Renal cortical epithelial cell (primary cell): ENCODE data around the gene KIF13A. TPM values are rescaled to one million over a fixed set of nuclear protein-coding genes. Genes with fewer than 3 reads are reported as not detected.
A peak's percentile ranks its signal among the peaks of the same experiment; 100 is the strongest.
"Not testable (repeated sequence)": the region's sequence is repeated elsewhere in the genome, so short reads cannot be mapped to it uniquely, and the experiment has no call there.

ENCODE experiments used
- DNase-seq: peaks from one replicate; pipeline ENCODE4 v3.0.0-alpha.2; 2011; ENCODE audit warnings: low read depth
- total RNA-seq: library from RNA; depleted of rRNA; stranded (reverse); fragments of >200 nt; gene quantifications from 2 replicates; pipeline ENCODE4 v1.2.3, GENCODE V29; 2014

KIF13A gene
- total RNA-seq, 1 donor from 2014 or later: 64.6 TPM

DNA sequence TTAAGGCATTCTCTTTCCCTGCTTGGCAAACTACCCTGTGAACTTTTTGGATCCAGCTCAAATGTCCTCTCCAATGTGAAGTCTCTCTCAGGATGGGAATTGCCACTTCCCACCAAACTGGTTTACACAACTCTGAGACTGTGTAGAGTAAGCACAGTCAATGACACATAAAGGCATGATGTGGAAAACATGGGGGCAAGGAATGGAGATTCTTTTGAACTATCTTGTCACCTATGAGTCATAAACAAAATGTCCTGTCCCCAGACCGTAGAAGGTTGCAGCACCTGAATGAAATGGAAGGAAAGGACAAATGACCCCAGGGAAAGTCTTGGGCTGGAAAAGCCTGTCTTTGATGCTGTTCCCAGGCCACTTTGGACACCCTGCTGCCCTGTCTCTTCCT lies 11.0 kb upstream of the KIF13A start:
- DNase-seq: no peak

- no peak for DNase-seq
Measured at GRCh38 chr6:17998003-17998402, 10.6 kb upstream of the KIF13A start.

GRCh38 chr6:17995414-17995813 lies 8.0 kb upstream of the KIF13A start:
- no peak for DNase-seq

GRCh38 chr6:17994019-17994418 lies 6.6 kb upstream of the KIF13A start:
- no peak for DNase-seq

DNA sequence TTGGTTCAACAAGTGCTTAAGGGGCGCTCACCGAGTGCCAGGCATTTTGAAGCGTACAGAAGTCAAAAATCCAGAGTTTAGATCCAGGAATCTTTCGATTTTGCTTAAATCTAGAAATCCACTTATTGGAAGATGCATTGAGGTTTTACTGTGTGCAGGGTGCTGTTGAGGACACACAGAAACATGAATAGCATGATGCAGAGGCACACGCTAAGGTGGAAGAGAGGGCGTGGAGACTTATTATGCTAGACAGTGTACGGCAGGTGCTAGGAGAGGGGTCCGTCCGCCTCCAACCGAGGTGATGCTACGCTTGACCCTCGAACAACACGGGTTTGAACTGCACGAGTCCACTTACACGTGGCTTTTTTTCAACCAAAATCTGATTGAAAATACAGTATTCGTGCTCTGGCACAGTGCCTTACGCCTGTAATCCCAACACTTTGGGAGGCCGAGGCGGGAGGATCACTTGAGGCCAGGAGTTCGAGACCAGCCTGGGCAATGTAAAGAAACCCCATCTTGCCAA lies 1.0 kb upstream of the KIF13A start:
- no peak for DNase-seq

DNA sequence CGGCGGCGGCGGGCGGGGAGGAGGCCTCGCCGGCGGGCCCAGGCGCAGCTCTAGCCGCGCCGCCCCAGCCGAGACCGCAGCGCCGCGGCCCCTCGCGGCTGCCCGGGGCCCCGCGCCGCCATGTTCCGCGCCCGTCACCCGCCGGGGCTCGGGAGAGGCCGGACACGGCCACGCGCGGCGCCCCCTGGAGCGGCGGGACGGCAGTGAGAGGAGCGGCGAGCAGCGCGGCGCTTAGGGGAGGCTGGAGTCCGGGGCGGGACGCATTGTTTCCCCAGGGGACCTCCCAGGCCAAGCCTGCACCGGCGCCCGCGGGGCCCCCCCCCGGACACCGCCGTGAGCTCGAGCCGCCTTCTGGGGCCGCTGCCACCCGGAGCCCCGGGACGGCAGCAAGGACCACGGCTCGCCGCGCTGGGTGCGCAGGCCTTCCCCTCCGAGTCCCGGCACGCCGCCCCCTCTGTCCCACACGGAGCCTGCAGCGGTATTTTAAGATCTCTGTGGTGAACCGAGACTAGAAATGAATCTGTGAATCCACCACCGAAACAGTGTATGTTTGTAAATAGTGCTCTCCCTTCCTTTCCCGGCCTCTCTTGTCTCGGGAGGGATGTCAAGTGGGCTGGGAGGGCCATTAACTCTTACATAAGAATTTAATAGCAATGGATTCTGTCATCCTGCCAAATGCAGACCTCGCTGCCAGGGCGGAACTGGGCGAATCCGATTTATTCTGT lies 424 bp upstream of the KIF13A start:
- DNase-seq: peak; percentile 60

- DNase-seq: peak; percentile 32
Measured at GRCh38 chr6:17986656-17987446, 584 bp downstream of the KIF13A start.

DNA sequence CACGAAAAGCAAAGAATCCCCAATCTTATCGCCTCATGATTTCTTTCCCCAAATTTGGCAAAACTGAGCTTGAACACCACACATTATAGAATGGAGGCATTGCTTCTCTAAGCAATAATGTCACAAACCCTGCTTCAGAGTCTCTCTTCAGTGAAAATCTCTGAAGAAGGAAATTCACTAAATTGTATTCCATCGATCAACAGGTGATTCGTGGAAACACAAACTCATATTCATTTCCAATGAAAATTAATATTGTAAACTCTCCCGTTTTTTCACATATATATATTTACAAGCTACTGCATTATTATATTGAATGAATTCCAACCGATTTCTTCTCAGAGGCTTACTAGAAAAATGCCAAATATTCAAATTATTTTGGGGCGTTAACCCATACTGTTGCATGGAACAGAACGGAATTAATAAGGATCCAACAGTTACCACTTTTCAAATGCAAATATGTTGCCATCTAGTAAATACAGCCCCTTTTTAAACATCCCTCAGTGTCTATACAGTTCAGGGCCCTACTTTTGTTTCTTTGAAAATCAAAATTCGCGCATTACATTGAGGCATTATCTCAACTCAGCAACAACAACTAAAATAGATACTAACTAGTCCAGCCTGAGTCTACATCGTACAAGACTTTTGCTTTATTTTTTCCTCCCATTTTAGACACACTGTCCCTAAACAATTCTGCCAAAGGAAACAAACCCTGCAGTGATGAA lies 1.3 kb downstream of the KIF13A start:
- DNase-seq: no peak

DNA sequence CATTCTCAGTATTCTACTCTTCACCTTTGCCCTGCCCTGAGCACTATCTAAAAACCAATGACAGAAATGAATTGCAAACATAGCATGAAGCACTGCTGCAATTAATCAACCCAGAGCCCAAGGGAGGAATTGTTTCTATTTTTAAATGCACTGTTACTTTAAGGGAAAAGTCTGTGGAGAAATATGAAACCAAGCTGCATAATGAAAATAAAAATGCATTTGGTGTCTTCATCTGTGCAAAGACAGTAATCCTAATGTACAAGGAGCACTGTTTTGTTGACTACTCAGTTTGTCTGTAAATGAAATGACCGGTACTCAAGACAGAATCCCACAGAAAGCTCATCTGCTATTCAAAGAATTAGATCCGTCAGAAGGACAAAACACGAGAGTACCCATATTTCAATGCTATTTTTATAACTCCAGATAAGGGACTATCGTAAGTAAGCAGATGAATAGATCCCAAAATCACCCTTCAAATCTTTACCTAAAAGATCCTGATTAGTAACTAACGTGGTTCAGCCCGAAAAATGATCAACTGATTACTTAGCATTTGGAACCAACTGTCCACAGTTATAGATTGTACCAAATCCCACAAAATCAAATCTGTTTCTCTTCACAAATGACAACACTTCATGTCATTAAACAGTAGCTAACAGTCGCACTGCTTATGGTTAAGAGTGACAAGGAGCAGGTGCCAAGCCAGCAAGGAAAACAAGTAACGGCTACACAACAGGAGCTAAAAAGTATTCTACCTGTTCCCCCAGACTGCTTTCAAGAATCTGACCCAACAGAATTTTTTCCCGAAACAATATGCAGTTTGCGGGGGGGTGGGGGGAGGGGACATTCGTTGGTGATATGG lies 2.4 kb downstream of the KIF13A start:
- no peak for DNase-seq

DNA sequence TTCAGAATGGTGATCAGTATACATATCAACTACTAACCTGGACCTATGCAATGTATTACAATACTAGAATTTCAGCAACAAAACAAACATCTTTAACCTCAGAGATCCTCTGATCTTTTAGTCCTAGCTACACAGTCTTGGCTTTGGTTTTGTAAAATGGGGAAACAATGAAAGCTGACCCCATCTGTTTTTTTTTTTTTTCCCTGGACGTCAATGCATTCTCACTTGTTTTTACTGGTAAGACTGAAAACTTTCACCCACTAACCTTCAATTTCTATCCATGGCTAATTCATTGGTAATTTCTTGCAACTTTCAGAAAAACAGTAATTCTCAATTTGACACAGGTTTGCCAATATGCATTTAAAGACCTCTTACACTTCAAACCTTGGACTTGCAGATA lies 3.0 kb downstream of the KIF13A start:
- no peak for DNase-seq

DNA sequence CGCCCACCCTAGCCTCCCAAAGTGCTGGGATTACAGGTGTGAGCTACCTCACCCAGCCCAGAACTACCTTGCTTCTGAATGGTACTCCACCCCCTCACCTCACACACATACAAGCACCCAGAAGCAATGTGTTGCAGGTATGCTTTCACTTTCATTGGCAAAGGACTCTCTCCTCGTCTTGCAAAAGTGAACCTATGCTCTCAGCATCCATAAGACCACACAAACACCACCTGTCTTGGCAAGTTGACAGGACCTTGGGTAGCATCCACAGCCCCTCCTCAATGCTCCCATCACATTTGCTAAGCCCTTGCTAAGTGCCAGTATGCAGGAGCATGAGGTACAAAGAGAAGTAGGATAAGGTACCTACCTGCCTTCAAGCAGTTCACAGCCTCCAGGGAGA lies 3.7 kb downstream of the KIF13A start:
- DNase-seq: no peak

GRCh38 chr6:17980329-17980728 lies 7.1 kb downstream of the KIF13A start:
- no peak for DNase-seq

GRCh38 chr6:17979479-17979878 lies 8.0 kb downstream of the KIF13A start:
- no peak for DNase-seq

GRCh38 chr6:17976258-17976657 lies 11.2 kb downstream of the KIF13A start:
- not testable (repeated sequence) for DNase-seq

DNA sequence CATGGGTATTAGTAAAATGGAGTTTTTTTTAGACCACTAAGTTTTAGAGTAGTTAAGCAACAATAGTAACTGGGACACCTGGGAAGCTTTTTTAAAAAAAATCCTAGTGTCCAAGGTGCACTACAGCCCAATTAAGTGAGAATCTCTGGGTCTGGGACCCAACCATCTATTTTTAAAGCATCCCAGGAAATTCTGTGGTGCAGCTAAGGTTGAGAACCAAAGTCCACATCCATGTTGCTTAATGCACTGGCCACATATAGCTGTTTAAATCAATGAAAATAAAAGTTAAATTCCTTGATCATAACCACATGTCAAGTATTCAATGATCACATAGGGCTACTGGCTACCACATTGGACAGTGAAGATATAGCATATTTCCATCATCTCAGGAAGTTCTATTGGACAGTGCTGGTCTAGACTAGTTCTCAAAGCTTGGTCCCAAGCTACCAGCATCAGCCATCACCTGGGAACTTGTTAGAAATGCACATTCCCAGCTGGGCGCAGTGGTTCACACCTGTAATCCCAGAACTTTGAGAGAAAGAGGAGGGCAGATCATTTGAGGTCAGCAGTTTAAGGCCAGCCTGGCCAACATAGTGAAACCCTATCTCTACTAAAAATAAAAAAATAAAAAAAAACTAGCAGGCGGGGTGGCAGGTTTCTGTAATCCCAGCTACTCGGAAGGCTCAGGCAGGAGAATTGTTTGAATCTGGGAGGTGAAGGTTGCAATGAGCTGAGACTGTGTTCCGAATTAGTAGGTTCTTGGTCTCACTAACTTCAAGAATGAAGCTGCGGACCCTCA lies 12.7 kb downstream of the KIF13A start:
- DNase-seq: no peak

DNA sequence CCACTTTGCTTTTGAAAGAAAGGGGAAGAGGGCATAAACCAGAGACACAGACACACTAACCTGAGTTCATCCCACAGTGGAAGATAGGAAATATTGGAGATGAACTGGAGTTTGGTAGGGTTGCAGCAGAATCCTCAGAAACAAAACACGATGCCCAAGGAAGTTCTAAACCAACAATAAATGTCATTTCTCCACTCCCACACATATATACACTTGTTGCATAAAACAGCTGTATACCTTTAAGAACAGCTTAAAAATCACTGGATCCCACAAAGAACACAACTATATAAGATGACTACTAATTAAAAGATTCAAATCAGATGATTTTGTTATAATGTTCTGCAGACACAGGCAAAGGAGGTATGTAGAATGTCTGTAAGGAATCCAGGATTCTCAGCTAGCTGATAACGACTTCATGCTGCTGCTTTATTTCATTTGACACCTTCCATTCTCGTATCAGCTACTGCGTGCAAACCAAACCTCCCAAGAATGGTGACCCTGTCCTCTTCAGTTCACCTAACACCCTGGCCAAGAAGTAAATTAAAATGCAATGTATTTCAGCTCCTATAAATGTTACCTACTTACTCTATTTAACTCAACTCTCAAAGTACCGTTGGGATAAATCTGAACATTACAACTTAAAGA lies 14.3 kb downstream of the KIF13A start:
- DNase-seq: no peak

GRCh38 chr6:17972074-17972952 lies 15.1 kb downstream of the KIF13A start:
- no peak for DNase-seq

DNA sequence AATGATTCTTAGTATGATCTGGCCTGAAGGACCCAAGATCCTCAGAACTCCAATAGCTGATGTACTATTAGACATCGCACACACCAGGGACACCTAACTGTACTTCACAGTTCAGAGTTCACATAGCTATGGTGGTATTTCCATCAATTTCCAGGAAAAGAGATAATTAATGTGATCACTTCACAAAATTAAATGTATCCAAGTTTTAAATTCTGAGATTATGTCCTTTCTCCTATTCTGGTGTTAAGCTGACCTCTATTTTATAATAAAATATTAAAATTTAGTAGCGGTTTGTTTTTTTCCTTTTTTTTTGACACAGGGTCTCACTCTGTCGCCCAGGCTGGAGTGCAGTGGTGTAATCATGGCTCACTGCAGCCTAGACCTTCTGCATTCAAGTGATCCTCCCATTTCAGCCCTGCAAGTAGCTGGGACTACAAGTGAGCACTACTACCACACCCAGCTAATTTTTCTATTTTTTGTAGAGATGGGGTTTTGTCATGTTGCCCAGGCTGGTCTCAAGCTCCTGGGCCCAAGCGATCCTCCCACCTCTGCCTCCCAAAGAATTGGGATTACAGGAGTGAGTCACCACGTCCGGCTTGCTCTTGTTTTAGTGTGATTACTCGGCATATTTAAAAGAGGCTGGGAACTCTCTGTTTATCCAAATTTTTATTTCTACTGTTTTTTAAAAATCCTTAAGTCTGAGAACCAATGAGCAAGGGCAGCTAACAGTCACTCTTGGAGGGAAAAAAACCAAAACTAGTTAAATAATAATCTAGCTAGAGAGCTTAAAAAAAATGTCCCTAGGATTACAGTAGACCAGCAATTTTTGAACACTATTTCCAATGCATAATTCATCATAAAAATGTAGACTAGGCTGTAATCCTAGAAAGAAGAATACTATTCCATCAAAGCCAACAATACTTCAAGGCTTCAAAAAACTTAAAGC lies 16.0 kb downstream of the KIF13A start:
- no peak for DNase-seq
